NCI-H748 treated with DMSO at 0.1 percent for 48 hours (cell line): ENCODE measurements around the gene CLPTM1.

Experiments
- DNase-seq: peaks from one replicate; lab custom pipeline; 2025; lab: John Stamatoyannopoulos, UW

The CLPTM1 gene

GRCh38 chr19:45011959-45012358 is 56.8 kb downstream of the CLPTM1 start:
- DNase-seq: no peak

GRCh38 chr19:45016388-45017314 is 61.5 kb downstream of the CLPTM1 start:
- peak; percentile 56 for DNase-seq

- DNase-seq: no peak
Measured at GRCh38 chr19:45019187-45019586, 64.0 kb downstream of the CLPTM1 start.

DNA sequence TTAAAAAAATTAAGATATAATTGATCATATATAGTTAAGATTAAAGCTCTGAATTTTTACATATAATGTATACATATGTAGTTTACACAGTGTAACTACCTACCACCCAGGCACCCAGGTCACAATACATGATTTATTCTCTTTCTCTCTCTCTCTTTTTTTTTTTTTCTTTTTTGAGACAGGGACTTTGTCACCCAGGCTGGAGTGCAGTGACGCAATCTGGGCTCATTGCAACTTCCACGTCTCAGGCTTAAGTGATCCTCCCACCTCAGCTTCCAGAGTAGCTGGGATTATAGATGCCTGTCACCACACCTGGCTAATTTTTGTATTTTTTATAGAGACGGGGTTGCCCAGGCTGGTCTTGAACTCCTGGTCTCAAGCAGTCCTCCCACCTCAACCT is 64.9 kb downstream of the CLPTM1 start:
- DNase-seq: no peak

DNA sequence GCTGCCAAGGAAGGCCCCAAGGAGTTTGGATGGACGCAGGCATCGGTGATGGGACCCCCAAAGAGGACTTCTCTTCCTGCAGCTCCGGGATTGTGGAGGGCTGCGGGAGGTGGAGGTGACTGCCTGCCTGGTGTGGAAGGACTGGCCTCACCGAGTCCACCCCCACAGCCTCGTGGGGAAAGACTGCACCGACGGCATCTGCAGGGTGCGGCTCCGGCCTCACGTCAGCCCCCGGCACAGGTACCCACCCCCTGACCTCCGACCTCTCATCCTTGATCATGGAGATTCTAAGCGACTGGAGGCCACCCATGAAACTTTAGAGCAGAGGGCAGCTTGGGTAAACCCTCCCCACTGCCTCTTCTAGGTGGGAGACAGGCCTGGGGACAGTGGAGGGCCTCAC is 66.8 kb downstream of the CLPTM1 start:
- DNase-seq: no peak

DNA sequence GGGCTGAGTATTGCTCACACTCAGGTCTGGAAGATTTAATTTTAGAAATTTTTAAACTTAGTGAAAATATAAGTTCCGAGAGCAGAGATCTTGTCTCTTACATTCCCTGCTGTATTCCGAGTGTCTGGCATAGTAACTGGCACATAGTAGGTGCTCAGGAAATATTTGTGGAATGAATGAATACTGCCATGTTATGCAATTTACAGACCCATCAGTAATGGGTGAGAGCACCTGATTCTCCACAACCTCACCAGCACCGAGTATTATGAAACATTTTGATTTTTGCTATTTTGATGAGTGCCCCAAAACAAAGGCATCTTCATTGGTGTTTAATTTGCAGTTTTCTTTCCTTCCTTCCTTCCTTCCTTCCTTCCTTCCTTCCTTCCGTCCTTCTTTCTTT is 67.9 kb downstream of the CLPTM1 start:
- DNase-seq: no peak

- DNase-seq: no peak
Measured at GRCh38 chr19:45025264-45025663, 70.1 kb downstream of the CLPTM1 start.

- DNase-seq: no peak
Measured at GRCh38 chr19:45027371-45027770, 72.2 kb downstream of the CLPTM1 start.

DNA sequence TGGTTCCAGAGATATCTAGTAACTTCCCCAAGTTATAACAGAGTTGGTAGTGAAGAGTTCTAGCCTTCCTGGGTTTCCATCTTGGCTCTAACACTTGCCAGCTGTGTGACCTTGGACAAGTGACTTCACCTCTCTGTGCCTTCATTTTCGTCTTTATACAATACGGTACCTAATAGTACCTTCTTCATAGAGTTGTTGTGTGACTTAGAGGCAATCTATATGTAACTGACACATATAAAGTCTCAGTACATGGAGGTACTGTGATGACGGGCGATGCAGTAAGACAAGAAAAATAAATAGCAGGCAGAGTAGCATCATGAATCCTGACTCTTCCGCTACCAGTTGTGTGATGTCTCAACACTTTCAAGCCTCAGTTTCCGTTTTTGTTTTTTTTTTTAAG is 75.6 kb downstream of the CLPTM1 start:
- no peak for DNase-seq

GRCh38 chr19:45032421-45032820 is 77.2 kb downstream of the CLPTM1 start:
- no peak for DNase-seq

GRCh38 chr19:45035755-45036154 is 80.6 kb downstream of the CLPTM1 start:
- DNase-seq: no peak

- DNase-seq: no peak
Measured at GRCh38 chr19:45037393-45038169, 82.4 kb downstream of the CLPTM1 start.

DNA sequence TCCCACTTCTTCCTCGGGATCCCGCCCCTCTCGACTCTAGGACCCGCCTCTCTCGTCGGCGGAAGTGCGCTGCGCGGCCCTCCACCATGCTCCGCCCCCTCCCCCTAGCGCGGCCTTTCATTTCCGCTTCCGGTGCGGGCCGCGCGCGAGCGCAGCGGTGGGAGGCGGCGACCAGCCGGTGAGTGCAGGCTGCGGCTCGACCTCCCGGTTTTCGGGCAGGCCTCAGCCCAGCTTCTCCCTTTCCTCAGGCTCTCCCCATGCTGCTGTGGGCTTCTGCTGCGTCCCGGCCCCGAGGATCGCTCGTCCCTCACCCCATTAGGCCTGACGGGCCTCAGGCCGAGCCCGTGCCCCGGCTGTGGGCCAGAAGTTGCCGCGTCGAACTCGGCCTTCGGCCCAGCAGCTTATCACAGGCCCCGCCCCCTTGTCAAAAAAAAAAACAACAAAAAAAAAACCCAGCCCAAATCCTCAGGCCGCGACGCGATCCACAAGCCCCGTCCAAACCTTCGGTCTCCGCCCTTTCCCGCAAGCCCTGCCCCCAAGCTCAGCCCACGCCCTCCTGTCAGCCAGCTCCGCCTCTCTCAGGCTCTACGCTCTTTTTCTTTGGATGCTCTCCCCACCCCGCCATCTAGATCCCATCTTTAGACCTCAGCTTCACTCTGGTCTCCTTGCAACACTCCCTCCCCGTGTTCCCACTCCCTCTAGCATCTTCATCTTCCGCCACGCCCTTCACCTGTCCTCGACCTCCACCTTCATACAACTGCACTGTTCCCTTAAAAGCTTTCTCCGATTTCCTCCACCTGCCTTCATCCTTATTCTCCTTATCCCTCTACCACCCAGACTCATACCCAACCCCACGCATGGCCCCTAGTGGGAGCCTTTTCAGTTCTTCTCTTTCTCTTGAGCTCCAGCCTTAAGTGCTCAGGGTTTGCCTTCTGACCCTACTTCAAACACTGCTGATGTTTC is 84.0 kb downstream of the CLPTM1 start, which contains the start of gene CLASRP:
Gene CLASRP (plus strand): TSS at position 115 of the 963 bp plus-strand sequence. CDS start 1,168 bp downstream, outside the sequence.
- peak; percentile 84 for DNase-seq

DNA sequence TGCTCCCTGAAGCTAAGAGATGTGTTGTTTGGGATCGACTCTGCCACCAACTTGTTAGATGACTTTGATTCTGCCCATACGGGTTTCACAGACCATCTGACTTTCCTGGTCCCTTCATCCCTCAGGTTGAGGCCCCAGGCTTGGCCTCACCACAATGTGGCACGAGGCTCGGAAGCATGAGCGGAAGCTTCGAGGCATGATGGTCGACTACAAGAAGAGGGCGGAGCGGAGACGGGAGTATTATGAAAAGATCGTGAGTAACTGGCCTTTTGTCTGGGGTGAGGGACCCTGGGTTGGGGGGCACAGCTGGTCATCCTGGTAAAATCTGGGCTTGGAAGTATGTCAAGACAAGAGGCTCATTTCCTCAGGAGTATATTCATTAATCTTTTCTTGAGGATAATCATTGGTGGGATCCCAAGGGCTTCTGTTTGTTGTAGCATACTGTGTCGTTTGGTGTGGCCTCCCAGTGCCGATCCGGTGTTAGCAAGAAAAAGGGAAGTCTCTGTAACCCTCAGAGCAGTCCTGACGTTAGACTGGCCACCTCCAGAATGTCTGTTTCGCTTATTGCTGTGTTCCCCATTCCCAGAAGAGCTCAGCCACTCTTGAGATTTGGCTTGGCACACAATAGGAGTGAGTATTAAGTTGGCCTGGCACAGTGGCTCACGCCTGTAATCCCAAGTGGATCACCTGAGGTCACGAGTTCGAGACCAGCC is 85.0 kb downstream of the CLPTM1 start:
- DNase-seq: no peak

- no peak for DNase-seq
Measured at GRCh38 chr19:45041125-45041524, 85.9 kb downstream of the CLPTM1 start.
